HG02884 (cell line): ENCODE data around the gene SAPCD1.

ENCODE experiments used
- ATAC-seq: cut with Tn5 transposase; IDR thresholded peaks from one replicate; pipeline ENCODE4 v1.9.1; 2021; ENCODE audit warnings: mild to moderate bottlenecking, moderate library complexity; ENCODE audit not compliant: unreplicated experiment

Gene SAPCD1

DNA sequence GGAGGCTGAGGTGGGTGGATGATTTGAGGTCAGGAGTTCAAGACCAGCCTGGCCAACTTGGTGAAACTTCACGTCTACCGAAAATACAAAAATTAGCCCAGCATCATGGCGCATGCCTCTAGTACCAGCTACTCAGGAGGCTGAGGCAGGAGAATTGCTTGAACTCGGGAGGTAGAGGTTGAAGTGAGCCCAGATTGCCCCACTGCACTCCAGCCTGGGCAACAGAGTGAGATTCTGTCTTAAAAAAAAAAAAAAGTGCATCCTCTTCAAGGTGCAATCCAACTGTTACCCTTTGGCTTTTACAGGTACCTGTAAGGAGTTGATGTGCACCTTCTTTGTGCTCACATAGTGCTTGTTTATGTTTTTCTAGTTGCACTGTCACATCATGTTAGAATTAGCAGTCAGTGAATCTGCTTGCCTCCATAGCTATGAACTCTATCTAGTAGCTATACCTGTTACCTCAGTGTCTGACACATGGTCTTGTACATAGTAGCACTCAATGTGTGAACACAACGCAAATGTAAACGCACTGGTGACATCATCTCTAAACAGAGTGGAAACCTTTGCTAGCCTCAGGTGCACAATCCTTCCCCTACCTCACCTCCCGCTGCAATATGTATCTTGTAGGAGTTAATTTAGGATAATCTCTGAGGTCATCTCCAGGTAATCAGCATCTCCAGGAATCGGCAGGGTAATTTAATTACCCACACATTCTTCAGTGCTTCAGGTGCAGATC lies 13.0 kb upstream of the SAPCD1 start:
- no peak for ATAC-seq

DNA sequence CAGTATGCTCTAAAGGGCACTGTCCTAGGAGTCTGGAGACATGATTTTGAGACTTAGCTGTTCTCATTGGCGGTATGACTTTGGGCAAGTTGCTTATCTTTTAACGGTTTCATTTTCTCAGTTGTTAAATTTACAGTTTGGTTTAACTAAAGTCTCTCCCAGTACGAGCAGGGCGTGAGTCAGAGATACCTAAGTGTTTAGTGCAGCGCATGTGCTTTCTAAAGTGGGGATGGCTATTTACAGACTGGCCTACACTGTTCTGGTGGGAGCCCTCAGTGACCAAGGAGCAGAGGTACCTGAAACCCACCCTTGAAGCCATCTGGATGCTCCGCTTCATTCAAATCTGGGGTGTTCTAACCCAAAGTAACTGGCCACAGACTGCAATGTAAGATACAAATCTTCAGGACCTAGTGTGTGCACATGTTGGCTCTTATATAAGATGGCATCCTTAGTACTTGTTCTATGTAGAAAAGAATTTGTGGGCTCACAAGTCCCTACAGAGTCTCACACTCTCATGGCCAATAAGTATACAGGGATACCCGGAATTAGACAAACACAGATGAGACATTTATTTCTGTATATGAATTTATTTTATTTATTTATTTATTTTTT lies 11.9 kb upstream of the SAPCD1 start:
- no peak for ATAC-seq

- ATAC-seq = no peak
These were observed 9.6 kb upstream of the SAPCD1 start for GRCh38 chr6:31752739-31753319.

- no peak for ATAC-seq
These were observed 4.2 kb upstream of the SAPCD1 start for GRCh38 chr6:31758281-31758680.

GRCh38 chr6:31760790-31761189 lies 1.7 kb upstream of the SAPCD1 start:
- ATAC-seq = no peak

DNA sequence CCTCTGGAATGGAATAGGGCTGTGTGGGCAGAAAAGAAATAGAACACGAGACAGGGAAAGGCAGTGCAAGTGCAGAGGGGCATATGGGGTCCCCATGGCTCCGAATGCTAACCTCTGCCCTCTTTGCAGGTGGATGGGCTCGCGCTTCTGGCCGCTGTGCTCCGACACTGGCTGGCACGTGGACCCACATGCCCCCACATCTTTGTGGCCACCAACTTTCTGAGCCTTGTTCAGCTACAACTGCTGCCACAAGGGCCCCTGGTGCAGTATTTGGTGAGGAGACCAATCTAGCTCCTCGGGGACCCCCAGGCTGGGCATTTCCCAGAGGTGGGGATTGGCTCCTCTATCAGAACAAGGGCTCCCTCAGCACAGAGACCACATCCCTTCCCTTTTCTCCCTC lies 1.1 kb upstream of the SAPCD1 start:
- no peak for ATAC-seq

GRCh38 chr6:31762878-31763618 lies 592 bp downstream of the SAPCD1 start:
- ATAC-seq = no peak

DNA sequence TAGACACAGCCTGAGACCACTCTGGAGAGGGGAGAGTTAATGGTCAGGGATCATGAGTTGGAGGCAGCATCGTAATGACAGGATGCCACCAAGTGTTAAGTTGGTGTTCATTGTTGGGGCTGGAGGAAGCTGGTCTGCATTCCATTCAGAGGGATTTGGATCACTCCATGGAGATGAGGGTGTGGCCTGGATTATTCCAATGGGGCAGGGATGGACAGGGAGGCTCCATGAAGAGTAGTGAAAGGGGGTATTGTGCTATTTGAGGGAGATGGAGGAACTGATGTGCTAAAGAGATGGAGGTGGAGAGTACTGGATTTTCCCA lies 1.1 kb downstream of the SAPCD1 start:
- no peak for ATAC-seq

DNA sequence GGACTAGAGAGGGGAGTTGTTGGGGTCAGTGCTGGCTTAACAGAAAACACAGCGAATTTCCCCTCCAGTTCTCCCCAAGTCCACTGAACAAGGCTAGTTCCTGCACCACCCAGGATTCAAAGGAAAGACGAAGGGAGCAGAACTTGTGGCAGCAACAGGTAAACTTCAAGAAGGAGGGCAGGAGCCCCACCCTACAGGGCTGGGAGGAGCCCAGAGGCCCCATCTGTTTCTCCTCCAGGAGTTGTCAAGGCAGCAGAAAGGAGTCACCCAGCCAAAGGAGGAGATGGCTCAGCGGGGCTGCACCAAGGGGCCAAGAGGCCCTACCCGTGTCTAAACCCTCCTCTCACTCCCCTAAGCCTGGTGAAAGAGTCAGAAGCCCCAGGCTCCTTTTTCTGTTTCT lies 1.7 kb downstream of the SAPCD1 start:
- ATAC-seq = no peak

GRCh38 chr6:31765559-31765909 lies 3.1 kb downstream of the SAPCD1 start:
- ATAC-seq = no peak

DNA sequence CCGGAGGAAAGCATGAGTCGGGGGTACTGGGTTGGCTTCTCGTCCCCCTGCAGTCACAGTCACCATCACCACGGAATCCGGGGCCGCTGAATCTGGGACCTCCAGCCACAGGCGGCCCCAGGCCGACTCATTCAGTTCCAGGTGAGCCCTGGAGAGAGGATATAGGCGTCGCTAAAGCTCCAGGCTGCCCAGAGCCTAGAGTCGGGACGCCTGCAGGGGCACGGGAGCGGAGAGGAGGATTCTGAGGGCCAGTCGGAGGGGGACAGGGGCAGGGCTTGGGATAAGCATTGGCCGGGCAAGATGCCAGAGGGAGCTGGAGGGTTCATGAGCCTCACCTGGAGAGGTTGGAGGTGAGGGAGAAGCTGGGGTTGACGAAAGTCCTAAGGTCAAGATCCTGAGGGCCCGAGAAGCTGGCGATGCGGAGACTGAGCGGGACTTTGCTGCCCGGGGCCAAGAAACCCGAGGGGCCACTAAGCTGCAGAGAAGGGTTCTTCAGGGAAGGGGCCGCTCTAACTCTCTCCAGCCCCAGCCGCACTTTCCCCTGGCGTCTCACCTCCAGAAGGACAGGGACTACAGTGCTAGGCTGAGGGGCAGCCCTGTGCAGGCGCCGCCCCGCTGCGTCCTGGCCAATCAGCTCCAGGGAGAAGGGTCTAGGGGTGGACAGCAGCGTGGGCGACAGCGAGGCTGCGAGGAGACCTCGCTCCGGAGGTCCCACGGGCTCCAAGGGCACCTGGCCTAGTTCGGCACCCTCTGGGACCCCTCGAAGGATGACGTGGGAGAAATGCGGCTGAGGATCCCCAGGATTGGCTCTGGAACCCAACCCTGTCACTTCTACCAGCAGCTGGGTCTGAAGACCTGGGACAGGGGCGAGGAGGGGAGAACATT lies 3.7 kb downstream of the SAPCD1 start:
- ATAC-seq = no peak

DNA sequence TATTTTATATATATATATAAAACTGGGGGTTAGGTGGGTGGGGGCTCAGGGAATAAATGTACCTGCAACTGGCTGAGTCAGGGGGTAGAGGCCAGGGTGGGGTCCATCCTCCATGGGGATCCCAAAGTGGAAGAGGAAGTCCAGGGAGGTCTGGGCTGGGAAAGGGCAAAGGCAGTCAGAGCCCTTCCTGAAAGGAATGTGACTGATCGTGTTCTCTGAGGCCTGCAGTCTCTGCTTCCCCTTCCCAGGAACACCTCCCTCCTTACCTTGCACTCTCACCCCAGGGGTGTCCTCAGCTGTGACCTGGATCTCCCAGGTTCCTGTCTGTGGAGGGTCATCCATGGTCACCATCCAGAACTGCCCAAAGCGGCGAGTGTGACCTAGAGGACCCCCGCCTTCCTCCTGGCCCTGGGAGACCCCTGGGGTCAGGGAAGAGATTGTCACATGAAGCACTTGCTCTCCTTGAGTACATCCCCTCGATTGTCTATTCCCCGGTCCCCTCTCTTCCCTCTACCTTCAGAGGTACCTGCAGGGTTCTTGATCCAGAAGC lies 4.7 kb downstream of the SAPCD1 start:
- no peak for ATAC-seq

DNA sequence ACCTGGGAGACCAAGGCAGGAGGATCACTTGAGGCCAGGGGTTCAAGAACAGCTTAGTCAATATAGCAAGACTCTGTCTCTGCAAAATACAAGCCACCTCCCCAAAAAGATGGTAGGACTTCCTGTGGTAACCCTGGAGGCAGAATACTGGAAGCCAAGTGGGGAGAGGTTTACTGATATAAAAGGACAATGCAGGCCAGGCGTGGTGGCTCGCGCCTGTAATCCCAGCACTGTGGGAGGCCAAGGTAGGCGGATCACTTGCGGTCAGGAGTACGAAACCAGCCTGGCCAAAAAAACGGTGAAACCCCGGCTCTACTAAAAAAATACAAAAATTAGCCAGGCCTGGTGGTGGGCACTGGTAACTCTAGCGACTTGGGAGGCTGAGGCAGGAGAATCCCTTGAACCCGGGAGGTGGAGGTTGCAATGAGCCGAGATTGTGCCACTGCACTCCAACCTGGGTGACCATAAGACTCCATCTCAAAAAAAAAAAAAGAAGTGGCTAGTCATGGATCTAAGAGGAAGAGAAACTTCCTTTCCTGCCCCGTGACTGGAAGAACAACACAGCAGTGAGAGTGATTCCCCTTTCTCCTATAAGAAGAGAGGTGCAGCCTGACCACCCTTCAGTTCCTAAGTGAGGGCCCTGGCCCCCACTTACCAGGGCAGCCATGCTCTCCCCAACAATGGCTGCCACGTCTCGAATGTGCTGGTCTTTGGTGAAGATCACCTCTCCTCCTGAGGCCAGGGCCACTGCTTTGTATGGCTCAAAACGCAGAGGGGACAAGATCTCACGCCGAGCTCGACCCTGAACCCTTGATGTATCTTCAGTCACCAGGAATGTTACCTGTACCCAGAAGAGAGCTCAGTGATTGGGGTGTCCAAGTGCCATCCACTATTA lies 6.2 kb downstream of the SAPCD1 start:
- no peak for ATAC-seq

GRCh38 chr6:31769684-31770371 lies 7.4 kb downstream of the SAPCD1 start:
- no peak for ATAC-seq

DNA sequence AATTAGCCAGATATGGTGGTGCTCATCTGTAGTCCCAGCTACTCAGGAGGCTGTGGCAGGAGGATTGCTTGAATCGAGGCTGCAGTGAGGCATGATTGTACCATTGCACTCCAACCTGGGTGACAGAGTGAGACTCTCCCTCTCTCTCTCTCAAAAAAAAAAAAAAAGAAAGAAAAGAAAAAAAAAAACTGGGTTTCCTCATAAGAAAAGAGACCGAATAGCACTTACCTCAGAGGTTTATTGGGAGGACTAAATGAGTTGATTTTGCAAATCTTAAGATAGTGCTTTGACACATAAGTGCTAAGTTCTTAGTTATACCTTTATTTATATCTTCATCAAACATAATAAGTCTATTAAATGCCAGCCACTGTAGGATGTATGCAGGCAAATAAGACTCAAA lies 8.4 kb downstream of the SAPCD1 start:
- ATAC-seq = no peak

- ATAC-seq = no peak
These were observed 9.5 kb downstream of the SAPCD1 start for GRCh38 chr6:31771992-31772358.

DNA sequence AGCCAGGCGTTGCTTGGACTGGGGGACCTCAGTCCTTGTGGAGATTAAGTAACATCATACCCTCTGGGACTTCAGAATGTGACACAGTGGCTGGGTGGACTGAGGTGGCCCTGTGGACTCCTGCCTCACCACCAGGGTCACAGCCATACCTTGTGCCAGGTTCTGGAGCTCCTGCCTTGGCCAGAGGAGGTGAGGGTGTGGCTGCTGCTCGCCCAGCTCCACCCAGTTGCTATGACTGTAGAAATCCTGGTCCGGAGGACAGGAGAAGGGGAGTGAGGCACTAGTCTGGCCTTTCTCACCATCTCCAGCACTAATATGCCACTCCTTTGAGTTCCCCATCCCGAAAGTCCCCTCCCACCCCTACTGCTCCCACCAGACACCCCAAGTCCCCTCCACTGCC lies 12.7 kb downstream of the SAPCD1 start:
- no peak for ATAC-seq

- ATAC-seq = no peak
These were observed 13.4 kb downstream of the SAPCD1 start for GRCh38 chr6:31775633-31776484.
